GM21367 (cell line): ENCODE measurements around the gene UBL4B.

Source experiments
- ATAC-seq: cut with Tn5 transposase; IDR thresholded peaks from one replicate; pipeline ENCODE4 v1.9.1; 2021; ENCODE audit not compliant: unreplicated experiment

Gene UBL4B

DNA sequence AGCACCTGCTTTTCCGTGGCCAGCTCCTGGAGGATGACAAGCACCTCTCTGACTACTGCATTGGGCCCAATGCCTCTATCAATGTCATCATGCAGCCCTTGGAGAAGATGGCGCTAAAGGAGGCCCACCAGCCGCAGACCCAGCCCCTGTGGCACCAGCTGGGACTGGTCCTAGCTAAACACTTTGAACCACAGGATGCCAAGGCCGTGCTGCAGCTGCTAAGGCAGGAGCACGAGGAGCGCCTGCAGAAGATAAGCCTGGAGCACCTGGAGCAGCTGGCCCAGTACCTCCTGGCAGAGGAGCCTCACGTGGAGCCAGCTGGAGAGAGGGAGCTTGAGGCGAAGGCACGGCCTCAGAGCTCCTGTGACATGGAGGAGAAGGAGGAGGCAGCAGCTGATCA lies 413 bp downstream of the UBL4B start:
- ATAC-seq = no peak

DNA sequence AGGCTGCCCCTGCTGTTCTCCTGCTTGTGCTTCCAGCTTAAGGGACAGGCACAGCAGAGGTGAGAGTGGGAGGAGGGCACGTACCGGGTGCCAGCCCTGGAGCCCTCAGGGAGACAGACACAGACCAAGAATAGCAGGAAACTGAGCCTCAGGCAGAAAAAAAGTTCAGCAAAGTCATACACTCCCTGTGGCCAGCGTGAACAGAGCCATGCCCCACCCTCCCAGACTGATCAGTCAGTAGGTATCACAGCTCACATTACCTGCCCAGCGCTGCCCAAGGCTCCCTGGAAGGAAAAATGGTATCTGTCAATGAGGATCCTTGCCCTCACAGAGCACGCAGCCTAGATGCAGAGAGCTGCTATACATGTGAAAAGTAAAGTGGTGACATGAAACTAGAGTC lies 1.3 kb downstream of the UBL4B start:
- no peak for ATAC-seq

DNA sequence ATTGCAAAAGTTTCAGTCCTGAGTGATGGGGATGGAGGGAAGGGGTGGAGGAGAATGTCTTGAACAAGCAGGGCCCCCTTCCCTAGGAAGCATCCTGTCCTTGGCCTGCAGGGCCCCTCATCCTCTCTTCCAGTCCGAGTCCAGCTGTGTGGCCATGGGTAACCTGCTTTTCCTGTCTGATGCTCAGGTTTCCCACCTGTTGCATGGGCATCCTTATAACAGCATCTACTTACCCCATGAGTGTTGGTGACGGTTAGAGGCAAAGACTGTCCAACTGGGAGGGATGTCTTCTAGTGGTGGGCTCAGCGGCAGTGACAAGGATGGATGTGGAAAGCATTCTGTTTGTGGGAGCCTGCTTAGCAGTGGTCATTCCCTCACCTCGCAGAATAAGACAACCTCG lies 1.9 kb downstream of the UBL4B start:
- ATAC-seq = no peak

- no peak for ATAC-seq
Observed at GRCh38 chr1:110114784-110115183, 2.5 kb downstream of the UBL4B start.

- ATAC-seq = no peak
Observed at GRCh38 chr1:110118636-110119396, 6.6 kb downstream of the UBL4B start.

GRCh38 chr1:110119843-110120242 lies 7.6 kb downstream of the UBL4B start:
- ATAC-seq = no peak

DNA sequence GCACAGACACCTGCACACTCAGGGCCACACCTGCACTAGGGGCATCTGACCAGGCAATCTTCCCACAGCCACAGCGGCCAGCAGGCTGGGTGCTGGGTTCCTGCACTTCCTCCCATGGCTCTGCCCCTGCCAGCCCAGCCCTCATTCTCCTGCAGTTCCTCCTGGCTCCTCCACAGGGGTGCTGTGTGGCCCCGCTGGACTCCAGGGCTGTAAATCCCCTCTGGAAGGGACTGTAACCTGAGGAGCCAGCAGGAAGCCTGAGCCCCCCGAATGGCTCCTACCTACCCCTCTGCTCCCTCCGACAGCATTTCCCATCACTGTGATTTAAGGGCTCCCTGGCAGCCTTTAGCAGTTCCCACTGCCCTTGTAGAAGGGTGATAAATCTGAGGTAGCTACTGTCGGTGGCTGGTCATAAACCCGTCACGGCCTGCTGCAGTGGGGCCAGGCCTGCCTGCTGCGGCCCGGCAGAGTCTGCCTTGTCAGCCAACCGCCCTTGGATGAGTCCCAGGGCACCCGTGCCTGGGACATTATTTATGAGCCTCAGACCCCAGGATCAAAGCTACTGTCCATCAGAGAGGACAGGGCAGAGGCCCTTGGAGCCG lies 8.8 kb downstream of the UBL4B start:
- ATAC-seq = no peak

GRCh38 chr1:110123224-110123623 lies 11.0 kb downstream of the UBL4B start:
- ATAC-seq = no peak

DNA sequence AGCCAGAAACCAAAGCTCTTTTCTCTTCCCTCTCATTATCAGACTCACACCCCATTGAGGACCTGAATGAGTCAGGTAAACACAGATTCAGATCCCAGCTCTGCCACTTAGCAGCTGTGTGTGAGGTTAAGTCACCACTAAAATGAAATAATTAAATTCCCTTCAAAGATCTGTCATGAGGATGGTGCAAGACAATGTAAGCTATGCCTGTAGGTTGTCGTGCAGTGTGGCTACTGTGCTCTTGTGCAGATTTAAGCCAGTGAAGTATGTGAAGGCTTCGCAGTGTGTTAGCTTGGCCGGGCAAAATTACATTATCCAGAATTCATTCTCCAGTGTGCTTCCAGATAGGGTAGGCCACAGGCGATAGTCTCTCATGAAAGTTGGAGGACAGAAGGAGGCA lies 13.6 kb downstream of the UBL4B start:
- no peak for ATAC-seq

- ATAC-seq = no peak
Observed at GRCh38 chr1:110130113-110130591, 17.9 kb downstream of the UBL4B start.

GRCh38 chr1:110130989-110131388 lies 18.7 kb downstream of the UBL4B start:
- ATAC-seq = no peak

DNA sequence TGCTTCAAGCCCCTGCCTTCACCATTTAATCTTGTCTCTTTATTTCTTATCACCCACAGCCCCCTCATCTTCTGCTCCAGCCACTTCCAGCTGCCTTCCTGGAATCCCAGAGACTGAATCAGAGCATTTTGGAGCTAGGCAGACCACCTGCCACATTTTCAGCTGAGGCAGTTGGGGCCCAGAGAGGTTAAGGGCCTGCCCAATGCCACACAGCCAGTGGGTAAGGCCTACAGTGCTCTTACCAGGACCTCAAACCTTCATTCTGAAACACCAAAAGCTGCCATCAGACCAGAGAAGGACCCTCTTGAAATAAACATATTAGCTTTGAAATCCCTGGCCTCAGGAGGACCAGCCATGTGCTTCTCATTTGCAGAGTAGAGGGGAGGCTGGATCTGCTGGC lies 20.4 kb downstream of the UBL4B start:
- ATAC-seq = no peak

GRCh38 chr1:110133436-110133835 lies 21.2 kb downstream of the UBL4B start:
- no peak for ATAC-seq

DNA sequence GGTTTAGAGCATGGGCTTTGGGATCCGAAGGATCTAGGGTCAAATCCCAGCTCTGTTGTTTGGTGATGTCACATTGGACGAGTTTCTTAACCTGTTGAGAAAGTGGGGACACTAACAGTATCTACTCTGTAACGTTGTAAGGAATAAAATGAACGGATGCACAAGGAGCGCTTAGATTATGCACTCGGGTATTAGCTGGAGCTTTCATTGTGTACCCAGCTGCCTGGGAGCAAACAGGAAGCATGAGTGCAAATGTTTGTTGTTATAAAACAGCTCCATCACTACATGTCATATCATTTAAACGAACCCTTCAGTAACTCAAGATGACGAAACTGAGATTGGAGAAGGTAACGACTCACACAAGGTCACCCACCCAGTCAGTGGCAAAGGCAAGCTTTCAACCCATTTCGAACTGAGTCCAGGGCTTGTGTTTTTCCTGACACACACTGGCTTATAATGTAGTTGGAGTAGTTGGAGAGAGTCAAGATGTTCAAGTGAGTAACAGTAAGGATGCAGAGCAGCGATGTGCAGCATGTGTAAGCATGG lies 21.9 kb downstream of the UBL4B start:
- ATAC-seq = no peak

- no peak for ATAC-seq
Observed at GRCh38 chr1:110135246-110135645, 23.0 kb downstream of the UBL4B start.

- no peak for ATAC-seq
Observed at GRCh38 chr1:110135666-110136065, 23.4 kb downstream of the UBL4B start.

DNA sequence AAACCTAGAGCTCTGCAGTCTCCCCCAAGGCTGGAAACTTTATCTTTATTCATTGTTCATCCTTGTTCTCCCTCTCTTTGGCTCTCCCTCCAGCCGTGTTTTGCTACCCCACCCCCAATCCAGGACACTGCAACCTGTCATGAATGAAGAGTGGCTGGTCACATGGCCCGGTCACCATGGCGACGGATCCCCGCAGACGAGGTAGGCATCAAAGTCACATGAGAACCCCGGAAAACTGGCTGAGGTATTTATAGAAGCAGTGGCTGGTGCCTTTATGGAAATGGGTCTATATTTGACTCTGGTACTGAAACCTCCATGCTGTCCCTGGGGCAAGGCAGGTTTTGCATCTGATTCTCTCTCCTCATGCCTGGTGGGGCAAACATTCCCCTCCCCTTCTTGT lies 24.7 kb downstream of the UBL4B start:
- ATAC-seq = no peak

DNA sequence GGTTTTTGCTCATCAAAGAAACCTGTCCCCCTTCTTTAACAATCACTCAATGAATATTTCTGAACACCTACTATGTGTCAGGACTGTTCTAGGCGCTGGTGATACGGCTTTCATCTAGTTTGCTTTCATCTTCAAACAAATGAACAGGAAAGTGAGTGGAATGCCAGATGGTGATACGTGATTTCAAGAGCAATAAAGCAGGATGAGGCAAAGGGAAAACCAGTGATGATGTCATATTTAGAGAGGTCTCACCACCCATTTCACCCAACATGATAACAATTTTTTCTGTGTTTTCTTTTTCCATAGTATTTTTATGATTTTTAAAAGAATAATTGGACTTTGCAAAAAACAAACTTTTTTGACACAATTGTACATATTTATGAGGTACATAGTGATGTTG lies 26.7 kb downstream of the UBL4B start:
- no peak for ATAC-seq

DNA sequence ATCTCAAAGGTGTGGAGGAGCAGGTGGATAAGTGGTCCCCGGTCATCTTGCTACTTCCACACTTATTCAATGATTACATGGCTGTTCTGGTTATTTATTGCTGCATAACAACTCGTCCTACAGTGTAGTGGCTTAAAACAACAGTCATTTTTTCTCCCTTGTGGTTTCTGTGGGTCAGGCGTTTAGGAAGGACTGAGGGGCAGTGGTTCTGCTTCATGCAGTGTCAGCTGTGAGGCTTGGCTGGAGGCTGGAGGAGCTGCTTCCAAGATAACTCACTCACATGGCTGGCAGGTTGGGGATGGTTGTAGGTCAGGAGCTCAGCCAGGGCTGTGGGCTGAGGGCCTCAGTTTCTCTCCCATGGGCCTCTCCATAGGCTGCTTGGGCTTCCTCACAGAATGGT lies 32.1 kb downstream of the UBL4B start:
- ATAC-seq = no peak

DNA sequence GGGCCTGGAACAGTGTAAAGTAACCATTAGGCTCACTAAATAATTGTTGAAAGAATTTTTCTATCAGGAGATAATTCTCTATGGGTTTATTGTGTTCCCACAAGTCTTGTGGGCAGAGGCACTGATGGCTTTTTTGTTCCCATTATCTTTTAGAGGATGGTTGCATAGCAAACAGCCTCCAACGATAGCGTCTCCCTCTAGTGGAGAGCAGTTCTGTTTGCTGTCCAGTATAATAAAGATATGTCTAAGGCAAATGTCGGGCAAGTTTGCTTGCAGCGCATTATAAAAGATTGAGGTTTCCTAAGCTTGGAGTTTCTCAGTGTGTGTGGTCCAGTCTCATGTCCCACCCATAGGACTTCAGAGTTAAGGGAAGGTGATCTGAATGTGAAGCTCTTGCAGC lies 36.7 kb downstream of the UBL4B start:
- no peak for ATAC-seq

- ATAC-seq = no peak
Observed at GRCh38 chr1:110150330-110151174, 38.3 kb downstream of the UBL4B start, which contains the start of gene SLC6A17. SLC6A17 (plus strand) TSS chr1:110150494; CDS start chr1:110166930, 16,436 bp downstream.
